Measurements from ENCODE around the gene DNLZ.
"Not testable (repeated sequence)": the region's sequence is repeated elsewhere in the genome, so short reads cannot be mapped to it uniquely, and the experiment has no call there.

The DNLZ gene

GRCh38 chr9:136359774-136360718 lies 3.5 kb downstream of the DNLZ start:
- no peak for DNase-seq (ENCODE audit: low read depth)

- no peak for DNase-seq (ENCODE audit: low read depth)
Measured at GRCh38 chr9:136358888-136359287, 4.7 kb downstream of the DNLZ start.

GRCh38 chr9:136358016-136358415 lies 5.5 kb downstream of the DNLZ start:
- DNase-seq (ENCODE audit: low read depth): no peak

- no peak for DNase-seq (ENCODE audit: low read depth)
Measured at GRCh38 chr9:136357202-136357725, 6.3 kb downstream of the DNLZ start.

DNA sequence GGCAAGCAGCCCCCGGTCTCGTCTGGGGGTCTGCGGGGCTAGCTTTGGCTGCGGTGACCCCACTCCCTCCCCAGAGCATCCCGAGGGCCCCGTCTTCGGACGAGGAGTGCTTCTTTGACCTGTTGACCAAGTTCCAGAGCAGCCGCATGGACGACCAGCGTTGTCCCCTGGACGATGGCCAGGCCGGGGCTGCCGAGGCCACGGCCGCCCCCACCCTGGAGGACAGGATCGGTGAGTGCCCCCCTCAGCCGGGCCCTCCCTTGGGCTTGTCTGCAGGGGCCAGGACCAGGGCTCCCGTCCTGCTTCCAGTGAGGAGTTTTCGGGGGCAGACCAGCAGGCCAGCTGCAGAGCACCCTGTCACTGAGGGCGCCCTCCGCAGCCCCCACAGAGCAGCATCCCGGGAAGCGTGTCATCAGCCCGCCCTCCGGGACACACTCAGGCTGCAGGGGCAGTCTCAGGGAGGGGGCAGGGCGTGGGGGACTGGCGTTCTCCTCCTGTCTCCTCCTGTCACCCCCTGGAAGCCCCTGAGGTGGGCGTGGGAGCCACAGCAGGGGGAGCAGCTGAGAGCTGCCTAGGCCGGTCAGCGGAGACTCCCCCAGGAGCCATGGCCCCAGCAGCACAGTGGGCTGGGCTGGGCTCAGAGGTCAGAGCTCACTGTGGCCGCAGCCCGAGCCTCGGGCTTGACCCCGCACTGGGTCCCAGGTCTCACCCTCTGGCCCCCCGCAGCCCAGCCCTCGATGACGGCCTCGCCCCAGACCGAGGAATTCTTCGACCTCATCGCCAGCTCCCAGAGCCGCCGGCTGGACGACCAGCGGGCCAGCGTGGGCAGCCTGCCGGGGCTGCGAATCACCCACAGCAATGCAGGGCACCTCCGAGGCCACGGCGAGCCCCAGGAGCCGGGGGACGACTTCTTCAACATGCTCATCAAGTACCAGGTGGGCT lies 7.7 kb downstream of the DNLZ start:
- DNase-seq (ENCODE audit: low read depth): no peak

GRCh38 chr9:136354592-136355085 lies 8.9 kb downstream of the DNLZ start:
- DNase-seq (ENCODE audit: low read depth): no peak

- no peak for DNase-seq (ENCODE audit: low read depth)
Measured at GRCh38 chr9:136353757-136354488, 9.6 kb downstream of the DNLZ start.

DNA sequence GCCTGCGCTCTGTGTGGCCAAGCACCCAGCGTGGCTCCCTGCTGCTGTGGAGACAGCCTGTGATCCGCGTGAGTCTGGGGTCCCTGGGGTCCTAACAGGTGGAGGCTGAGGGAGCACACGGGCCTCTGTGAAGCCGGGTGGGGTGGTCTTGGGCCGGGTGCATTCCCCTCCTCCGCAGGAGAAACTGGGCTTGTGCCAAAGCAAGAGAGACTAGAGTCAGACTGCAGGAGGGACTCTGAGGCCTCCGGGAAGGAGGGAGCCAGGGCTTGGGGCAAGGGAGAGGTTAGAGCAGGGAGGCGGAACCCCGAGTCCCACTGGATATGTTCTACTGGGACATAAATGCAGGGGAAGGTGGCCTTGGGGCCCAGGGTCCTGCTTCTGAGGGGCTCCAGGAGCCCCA lies 10.5 kb downstream of the DNLZ start:
- DNase-seq (ENCODE audit: low read depth): no peak

DNA sequence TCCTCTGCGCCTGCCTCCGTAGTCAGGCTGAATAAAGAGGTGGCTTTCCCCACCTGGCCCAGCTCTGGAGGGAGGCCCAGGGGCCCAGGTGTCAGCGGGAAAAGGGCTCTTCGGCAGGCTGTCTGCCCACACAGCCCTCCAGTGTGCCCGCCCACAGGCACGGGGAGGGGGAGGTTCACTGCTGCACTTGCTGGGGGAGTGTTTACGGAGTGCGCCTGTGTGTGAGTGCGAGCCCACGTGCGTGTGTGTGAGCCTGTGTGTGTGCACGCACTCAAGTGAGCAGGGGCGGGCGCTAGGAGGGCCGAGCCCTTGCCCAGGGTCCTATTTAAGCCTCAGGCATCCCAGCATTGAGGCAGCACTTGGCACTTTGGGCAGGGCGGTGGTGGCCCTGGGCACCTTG lies 10.9 kb downstream of the DNLZ start:
- no peak for DNase-seq (ENCODE audit: low read depth)

GRCh38 chr9:136351868-136352267 lies 11.7 kb downstream of the DNLZ start:
- not testable (repeated sequence) for DNase-seq (ENCODE audit: low read depth)

GRCh38 chr9:136351252-136351800 lies 12.2 kb downstream of the DNLZ start:
- no peak for DNase-seq (ENCODE audit: low read depth)

DNA sequence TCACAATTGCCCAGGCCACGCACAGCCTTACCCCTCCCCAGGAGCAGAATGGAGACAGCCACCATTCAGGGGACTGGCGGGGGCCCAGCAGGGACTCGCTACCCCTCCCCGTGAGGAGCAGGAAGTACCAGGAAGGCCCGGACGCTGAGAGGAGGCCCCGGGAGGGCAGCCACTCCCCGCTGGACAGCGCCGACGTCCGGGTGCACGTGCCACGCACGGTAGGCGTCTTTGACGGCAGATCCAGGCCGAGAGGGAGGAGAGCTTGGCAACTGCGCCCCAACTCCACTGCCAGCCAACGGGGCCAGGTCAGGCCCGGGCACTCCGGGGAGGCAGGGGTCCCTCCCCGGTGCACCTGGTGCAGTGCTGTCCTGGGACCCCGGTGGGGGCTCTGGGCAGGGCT lies 14.0 kb downstream of the DNLZ start:
- DNase-seq (ENCODE audit: low read depth): no peak

DNA sequence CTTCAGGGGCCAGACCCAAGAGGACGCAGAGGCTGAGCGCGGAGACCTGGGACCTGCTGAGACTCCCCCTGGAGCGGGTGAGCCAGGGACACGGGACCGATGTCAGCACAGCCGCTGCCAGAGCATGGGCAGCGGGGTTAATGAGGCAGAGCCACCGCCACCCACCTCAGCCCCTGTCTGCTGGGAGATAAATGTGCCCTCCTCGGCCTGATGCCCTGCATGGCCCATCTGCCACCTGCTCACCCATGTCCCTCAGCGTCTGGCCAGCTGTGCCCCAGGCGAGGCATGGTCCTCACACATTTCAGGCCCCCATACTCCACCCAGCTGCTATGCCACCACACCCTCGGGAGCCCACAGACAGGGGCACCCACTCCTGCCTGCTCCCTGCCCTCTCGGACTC lies 14.9 kb downstream of the DNLZ start:
- no peak for DNase-seq (ENCODE audit: low read depth)

DNA sequence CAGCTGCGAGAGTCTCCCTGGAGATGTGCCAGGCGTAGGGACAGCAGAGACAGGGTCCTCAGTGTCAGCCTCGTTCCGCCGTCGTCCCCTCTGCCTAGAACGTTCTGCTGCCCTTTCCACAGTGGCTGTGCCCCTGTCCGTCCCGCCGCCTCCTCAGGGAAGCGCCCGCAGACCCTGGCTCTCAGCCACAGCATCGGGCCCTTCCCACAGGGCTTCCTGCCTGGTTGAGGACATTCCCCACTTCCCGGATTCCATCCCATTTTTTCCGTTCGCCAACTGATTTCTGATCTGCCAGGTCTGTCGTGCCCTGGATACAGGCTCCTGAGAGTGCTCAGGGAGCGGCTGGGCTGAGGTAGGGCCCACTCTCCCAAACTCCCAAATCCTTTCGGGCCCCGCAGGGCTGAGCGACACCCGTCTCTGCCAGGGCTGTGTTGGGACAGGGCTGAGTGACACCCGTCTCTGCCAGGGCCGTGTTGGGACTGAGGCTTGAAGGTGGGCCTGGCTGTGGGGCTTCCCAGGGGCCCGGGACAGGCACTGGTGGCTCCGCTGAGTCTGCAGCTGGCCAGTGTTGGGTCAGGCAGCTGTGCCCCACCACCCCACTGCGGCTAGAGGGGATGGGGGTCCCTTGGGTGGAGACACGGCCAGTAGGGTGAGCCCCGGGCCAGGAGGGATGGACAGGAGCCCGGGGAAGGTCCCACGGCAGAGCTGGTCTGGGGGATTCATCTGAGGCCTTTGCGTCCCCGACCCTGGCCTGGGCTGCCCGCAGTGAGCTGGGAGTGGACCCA lies 15.9 kb downstream of the DNLZ start:
- no peak for DNase-seq (ENCODE audit: low read depth)

- no peak for DNase-seq (ENCODE audit: low read depth)
Measured at GRCh38 chr9:136346927-136347465, 16.5 kb downstream of the DNLZ start.

- DNase-seq (ENCODE audit: low read depth): no peak
Measured at GRCh38 chr9:136346157-136346481, 17.4 kb downstream of the DNLZ start.

GRCh38 chr9:136345281-136346156 lies 18.0 kb downstream of the DNLZ start:
- DNase-seq (ENCODE audit: low read depth): no peak

- no peak for DNase-seq (ENCODE audit: low read depth)
Measured at GRCh38 chr9:136344544-136345280, 18.8 kb downstream of the DNLZ start.

- no peak for DNase-seq (ENCODE audit: low read depth)
Measured at GRCh38 chr9:136343884-136344269, 19.7 kb downstream of the DNLZ start.

All from stimulated activated CD8-positive, alpha-beta memory T cell treated with anti-CD3 and anti-CD28 coated beads, Interleukin-7, amount 100 ng/mL, for 24 hours (primary cell).